GM21786 (cell line): ENCODE results near the gene LRP1B.

ENCODE experiments used
- ATAC-seq: cut with Tn5 transposase; IDR thresholded peaks from one replicate; pipeline ENCODE4 v1.9.1; 2021; ENCODE audit not compliant: unreplicated experiment

LRP1B gene

DNA sequence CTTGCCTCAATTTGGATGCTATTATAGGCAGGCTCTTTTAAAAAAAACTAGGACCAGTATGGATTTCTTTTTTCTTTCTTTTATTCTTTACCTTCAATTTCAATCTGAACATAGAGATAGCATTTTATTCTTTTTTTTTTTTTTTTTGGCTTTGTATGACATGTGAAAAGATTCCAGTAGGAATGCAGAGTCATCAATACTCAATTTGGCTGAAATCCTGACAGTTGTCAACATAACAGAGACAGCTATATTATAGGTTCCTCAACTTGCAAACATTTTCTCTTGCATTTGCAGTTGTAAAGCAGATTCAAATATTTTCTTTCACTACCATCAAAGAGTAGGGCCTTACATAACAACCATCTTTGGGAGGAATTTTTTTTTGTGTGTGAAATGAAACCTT lies 334.4 kb downstream of the LRP1B start:
- ATAC-seq: no peak

GRCh38 chr2:141791521-141791920 lies 339.3 kb downstream of the LRP1B start:
- ATAC-seq: no peak

- no peak for ATAC-seq
These were observed 348.2 kb downstream of the LRP1B start for GRCh38 chr2:141782574-141782973.

GRCh38 chr2:141778315-141778835 lies 352.4 kb downstream of the LRP1B start:
- no peak for ATAC-seq

DNA sequence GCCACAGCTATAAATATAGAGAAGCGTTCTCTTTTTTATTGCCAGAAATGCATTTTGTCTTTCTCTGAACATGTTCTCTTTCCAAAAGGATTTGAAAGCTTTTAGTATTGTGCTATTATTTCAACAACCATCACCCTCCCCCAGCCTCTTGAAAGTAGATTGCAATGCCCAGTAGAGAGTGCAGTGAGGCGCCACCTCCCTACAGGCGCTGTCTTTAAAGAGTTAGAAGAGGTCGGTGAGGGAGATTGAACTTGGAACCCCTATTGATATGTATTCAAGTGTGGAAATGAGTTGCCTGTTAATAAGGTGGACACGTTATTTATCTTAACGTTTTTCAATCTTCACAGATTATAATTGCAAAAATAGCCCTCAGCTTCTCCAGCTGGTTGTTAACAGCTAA lies 360.3 kb downstream of the LRP1B start:
- ATAC-seq: no peak

DNA sequence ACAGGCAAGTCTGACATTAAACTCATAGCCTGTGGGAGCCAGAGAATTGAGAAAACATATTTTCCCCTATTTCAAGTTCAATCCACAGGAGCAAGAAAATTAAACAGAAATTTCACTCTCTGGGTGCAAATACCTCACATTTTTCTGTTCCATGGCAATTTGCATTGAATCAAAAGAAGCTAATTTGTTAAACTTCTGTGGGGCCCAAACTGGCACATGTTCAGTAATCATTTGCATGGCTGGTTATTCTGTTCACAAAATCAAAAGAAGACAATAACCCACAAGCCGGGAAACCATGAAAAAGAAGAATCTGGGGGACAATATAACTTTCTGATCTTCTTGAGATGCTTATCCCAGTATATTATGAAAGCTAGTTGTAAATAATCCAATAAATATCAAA lies 363.1 kb downstream of the LRP1B start:
- ATAC-seq: no peak

GRCh38 chr2:141767051-141767450 lies 363.8 kb downstream of the LRP1B start:
- no peak for ATAC-seq

DNA sequence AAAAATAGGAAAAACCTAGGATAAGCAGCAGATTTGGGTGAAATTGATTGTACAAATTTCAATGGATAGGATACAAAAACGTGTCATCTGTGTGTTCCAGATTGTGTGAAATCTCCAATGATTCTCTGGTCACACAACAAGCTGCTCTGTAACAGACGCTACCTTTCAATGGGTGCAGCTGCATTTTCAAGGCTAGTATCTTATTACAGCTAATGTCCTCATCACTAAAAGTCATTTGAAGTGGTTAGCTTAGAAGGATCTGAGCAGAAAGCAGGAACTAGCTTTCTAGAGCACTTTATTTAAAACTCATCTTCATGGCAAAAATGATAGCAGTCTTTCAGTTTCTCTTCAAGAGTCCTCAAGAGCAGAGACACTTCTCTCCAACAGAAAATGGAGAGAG lies 364.6 kb downstream of the LRP1B start:
- no peak for ATAC-seq

GRCh38 chr2:141748616-141749015 lies 382.2 kb downstream of the LRP1B start:
- no peak for ATAC-seq

DNA sequence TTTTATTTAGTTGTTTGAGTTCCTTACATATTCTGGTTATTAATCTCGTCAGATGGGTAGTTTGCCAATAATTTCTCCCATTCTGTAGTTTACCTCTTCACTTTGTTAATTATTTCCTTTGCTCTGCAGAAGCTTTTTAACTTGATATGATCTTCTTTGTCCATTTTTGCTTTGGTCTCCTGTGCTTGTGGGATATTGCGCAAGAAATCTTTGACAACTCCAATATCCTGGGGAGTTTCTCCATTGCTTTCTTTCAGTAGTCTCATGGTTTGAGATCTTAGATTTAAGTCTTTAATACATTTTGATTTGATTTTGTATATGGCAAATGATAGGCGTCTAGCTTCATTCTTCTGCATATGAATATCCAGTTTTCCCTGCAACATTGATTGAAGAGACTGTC lies 389.2 kb downstream of the LRP1B start:
- ATAC-seq: no peak

DNA sequence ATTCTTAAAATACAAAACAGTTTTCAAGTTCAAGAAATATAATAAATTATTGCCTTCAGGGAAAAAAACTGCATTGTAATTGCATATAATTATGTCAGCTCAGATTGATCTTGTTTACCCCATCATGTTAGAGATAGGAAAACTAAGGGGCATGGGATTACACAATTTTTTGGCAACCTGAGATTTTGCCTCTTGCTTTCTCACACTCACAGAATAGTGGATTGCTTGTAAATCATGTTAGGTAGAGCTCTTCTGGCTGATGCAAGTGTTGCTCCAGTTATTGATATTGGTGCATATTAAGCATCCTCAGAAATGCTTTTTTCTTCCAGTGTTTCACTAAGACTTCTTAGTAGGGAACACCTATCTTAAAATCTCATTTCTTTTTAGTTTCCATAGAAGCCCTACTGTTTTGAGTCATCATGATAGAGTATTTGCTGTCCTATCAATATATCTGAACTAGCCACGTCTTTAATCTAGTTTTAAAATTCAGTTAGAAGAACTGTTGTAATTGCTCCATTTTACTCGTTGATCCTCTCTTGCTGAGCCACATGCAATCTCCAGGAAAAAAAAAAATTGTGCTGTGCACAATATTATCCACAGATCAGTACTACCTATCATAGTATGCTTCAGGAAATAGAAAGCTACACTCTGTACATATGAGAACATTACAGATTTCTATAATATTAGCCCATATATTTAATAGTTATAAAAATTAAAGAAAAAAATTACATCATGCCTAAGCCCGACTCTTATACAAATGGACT lies 393.1 kb downstream of the LRP1B start:
- no peak for ATAC-seq

GRCh38 chr2:141736466-141736865 lies 394.4 kb downstream of the LRP1B start:
- ATAC-seq: no peak

- no peak for ATAC-seq
These were observed 401.9 kb downstream of the LRP1B start for GRCh38 chr2:141728886-141729285.

DNA sequence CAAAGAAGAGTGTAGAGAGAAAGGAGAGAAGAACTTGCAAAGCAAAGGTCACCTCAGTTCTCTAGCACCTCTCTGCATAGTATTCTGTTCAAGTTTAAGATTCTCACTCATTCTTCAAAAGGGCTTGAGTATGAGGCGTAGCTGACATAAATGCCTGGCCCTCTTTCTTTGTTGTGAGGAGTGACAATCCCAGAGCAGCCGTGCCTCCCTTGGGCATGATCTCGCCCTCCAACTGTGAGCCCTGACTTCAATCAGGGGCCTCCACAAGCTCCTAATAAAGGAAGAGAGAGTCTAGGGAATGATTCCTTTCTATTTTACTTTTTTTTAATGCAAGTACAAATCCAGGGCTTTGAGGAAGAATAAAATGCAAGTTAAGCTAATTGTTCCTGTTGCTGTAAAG lies 402.7 kb downstream of the LRP1B start:
- no peak for ATAC-seq

DNA sequence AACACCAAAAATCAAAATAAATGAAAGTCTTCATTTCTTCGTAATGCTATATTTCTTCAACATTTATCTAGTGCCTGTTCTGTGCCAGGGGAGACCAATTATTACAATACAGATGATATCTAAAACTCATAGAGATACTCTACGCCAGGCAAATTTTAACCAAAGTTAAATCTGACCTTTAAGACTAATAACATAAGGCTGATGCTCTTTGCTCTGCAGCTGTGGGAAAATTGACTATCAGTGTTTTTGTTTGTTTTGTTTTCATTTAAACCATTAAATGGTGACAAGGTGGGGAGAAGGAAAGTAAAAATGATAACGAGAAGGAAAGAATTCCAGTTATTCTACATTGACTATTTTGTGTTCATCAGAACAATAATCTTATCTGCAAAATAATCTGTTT lies 406.4 kb downstream of the LRP1B start:
- no peak for ATAC-seq

GRCh38 chr2:141723814-141724213 lies 407.0 kb downstream of the LRP1B start:
- no peak for ATAC-seq

GRCh38 chr2:141720476-141720875 lies 410.3 kb downstream of the LRP1B start:
- ATAC-seq: no peak

DNA sequence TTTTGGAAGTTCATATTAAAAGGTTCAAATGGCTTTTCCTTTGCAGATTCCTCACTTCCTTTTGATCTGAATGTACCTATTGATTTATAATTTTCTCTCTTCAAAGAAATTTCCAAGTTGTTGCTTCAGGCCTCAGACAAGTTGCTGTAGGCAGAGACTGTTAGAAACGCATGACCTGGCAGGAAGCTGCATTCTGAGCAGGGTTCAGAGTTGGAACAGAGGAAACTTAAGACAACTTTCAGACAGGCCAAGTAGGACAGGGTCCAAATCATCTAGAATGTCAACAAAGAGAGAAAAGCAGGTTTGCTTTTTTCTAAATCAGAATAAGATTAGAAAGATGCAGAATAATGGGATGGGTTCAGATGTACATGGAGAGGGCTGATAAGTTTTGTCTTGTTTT lies 416.3 kb downstream of the LRP1B start:
- ATAC-seq: no peak

DNA sequence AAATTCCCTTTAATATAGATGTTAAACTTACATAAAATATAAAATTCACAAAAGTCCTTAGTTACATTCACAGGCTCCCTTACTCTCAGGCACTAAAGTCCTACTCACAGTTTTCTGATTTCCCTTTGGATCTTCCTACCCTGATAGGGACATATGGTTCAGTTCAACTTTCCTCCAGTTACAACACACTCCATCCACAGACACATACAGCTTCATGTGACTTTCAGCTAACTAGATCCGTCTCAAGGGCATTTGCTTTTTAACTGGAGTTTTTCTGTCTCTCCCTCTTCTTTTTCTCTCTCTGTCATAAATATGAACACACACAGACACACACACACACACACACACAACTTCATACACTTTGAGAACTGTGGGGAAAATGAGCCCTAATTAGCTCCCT lies 419.2 kb downstream of the LRP1B start:
- ATAC-seq: no peak

DNA sequence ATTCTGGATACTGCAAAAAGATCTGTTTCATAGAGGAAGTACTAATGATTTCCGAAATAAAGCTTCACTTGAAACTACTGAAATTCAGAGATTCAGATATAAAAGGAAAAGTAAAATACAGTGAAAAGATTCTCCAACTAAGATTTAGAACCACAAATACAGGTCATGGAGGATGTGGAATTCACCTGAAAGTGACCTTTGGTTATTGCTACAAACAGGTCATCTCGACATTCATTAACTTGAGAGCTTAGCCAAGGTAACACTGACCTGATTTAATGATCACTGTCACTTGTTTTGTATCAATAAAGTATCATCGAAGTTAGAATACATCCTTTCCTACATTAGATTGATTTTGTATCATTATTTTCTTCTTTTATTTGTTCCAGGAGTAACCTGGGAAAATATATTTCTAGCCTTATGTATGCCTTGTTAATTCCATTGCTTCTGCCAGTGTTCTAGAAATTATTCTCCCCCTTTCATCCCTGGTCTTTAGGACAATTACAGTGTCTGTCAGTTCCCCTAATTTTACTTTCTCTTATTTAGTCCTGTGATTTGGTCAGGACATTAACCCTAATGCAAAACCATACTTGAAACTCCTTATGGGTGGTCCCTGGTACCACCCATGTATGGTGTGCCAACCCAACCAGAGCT lies 420.1 kb downstream of the LRP1B start:
- no peak for ATAC-seq

DNA sequence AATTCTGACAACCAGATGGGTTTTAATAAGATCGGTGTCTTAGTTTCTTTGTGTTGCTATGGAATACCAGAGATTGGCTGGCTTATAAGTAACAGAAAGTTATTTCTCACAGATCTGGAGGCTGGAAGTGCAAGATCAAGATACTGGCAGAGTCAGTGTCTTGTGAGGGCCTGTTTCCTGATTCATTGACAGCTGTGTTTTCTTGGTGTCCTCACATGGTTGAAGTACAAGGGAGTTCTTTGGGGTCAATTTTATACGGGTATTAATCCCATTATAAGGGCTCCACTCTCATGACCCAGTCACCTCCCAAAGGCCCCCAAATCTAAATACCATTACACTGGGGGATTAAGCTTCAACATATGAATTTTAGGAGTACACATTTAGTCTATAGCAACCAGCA lies 421.1 kb downstream of the LRP1B start:
- ATAC-seq: no peak

DNA sequence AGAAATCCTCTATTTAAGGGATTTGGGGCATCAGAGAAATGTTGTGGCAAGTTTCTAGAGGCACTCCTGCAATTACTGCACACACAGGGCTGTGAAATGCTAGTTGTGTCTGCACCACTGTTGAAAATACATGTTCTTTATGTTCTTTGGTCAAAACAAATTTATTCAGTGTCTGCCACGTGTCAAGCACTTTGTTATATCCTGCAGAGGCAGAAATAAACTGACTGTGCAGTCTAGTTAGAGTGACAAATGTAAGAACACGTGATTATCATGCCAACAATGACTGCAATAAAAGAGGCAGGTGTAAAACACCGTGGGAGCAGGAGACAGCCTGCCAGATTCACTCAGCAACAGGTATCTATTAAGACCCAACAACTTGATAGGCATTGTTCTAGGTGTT lies 423.3 kb downstream of the LRP1B start:
- no peak for ATAC-seq

DNA sequence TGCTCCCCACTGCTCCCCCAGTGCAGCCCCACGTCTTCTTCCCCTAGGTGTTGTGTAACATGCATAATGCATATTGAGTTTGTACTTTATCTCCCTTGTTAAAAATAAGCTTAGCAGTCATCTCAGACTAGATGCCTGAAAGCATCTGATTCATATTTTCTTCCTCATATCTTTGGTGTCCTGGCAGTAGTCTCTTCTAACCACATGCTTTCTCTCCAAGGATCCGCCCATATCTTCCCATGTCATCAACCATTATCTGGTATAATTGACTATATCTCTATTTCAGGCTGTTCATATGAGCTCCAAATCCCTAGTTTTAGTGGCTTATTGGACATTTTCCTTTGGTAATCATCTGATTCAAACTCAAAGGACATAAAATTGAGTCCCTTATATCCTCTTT lies 426.3 kb downstream of the LRP1B start:
- no peak for ATAC-seq
